ENCODE data around the gene LY6G6F. TPM values are rescaled to one million over a fixed set of nuclear protein-coding genes. Genes with fewer than 3 reads are reported as not detected.

LY6G6F gene
- total and polyA plus RNA-seq, 2 donors (not counting 1 experiment from before 2014, with no cell fraction given), result not detected

DNA sequence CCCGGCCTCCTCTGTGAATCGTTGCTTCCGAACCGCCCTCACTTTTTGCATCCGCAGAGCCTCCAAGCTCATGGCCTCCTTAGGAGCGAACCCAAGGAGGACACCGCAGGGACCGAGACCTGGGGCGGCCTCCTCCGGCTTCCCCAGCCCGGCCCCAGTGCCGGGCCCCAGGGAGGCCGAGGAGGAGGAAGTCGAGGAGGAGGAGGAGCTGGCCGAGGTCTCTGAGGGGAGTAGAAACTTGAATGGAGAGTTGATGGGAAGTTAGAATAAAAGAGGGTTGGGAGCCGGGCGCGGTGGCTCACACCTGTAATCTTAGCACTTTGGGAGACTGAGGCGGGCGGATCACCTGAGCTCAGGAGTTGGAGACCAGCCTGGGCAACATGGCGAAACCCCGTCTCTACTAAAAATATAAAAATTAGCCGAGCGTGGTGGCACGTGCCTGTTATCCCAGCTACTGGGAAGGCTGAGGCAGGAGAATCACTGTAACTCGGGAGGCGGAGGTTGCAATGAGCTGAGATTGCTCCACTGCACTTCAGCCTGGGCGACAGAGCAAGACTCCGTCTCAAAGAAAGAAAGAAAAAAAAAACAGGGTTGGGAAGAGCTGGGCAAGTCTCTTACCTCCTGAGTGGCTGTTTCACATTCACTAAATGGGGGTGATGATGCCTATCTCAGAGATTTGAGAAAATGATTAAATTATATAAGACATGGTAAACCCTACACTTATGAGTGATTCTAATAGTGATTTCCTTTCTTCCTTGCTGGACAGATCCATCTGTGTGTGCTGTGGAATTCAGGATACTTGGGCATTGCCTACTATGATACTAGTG is 33.9 kb downstream of the LY6G6F start:
- ATAC-seq (ENCODE audit: low read depth), result peak; percentile 3
- H3K9me3 ChIP-seq (ENCODE audit: control extremely low read depth in 1 of 3, control insufficient read depth in 2 of 3, insufficient read depth in 1 of 3, low read length in 2 of 3), result no peaks in the 10 kb centered on the region
- H3K27me3 Mint-ChIP-seq, result no peaks in the 10 kb centered on the region
- H3K9ac ChIP-seq (ENCODE audit: low read length), result peak overlapping the region; percentile 76
- peaks cover 0 to 4% of the 10 kb centered on the region in 2 experiments for H3K36me3 ChIP-seq (replicated peaks in 1 of 2; ENCODE audit: control extremely low read depth in 1 of 2, control insufficient read depth in 1 of 2, extremely low read depth in 1 of 2, insufficient read depth in 2 of 2, low read length in 1 of 2)
- no peaks in the 10 kb centered on the region for H3K27me3 ChIP-seq (replicated peaks in 1 of 4; ENCODE audit: control extremely low read depth in 1 of 4, control insufficient read depth in 3 of 4, insufficient read depth in 4 of 4, low read length in 3 of 4)
- H3K4me3 ChIP-seq (ENCODE audit: control extremely low read depth in 1 of 5, extremely low read depth in 1 of 5, insufficient read depth in 1 of 5, low read depth in 2 of 5, low read length in 4 of 5), result peak overlapping the region; percentile 71 to 90 (median 81)
- H2AFZ ChIP-seq (ENCODE audit: insufficient read depth, low read depth, low read length, poor library complexity, severe bottlenecking), result peak overlapping the region; percentile 90
- intact Hi-C loops (cut with micrococcal nuclease), result no loop called here
- H3K4me2 ChIP-seq (replicated peaks; ENCODE audit: low read depth, low read length, poor library complexity, severe bottlenecking), result peak overlapping the region; percentile 100
- TF ChIP-seq, protein P1, sequence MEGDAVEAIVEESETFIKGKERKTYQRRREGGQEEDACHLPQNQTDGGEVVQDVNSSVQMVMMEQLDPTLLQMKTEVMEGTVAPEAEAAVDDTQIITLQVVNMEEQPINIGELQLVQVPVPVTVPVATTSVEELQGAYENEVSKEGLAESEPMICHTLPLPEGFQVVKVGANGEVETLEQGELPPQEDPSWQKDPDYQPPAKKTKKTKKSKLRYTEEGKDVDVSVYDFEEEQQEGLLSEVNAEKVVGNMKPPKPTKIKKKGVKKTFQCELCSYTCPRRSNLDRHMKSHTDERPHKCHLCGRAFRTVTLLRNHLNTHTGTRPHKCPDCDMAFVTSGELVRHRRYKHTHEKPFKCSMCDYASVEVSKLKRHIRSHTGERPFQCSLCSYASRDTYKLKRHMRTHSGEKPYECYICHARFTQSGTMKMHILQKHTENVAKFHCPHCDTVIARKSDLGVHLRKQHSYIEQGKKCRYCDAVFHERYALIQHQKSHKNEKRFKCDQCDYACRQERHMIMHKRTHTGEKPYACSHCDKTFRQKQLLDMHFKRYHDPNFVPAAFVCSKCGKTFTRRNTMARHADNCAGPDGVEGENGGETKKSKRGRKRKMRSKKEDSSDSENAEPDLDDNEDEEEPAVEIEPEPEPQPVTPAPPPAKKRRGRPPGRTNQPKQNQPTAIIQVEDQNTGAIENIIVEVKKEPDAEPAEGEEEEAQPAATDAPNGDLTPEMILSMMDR (IDR thresholded peaks at IDR 0.05), result no peak
- no peak for TF ChIP-seq EZH2 (IDR thresholded peaks at IDR 0.05; ENCODE audit: borderline replicate concordance, insufficient read depth, low read depth, low read length, poor library complexity, severe bottlenecking)
- H3K27ac Mint-ChIP-seq, result peak overlapping the region; percentile 91
- peaks cover 33% of the 10 kb centered on the region for H3K79me2 ChIP-seq (ENCODE audit: control insufficient read depth, insufficient read depth, low read length)
- ChIA-PET POLR2A (interaction anchor here (0.6 to 2.9 kb wide), 9 partner anchors 10 to 1973 kb away, joined by 3 to 20 read pairs (median 4); partner anchors contain the start of genes ABHD16A, DDAH2, HSPA1A and HSPA1L), CTCF (interaction anchor here (1.0 to 7.8 kb wide), 12 partner anchors 11 to 190 kb away, joined by 3 to 90 read pairs (median 5); partner anchors contain the start of genes DDAH2, LSM2, LY6G5C and VWA7)
- H3K4me1 ChIP-seq (ENCODE audit: control insufficient read depth in 2 of 2, insufficient read depth in 2 of 2, low read length in 2 of 2), result peaks cover 39 to 42% of the 10 kb centered on the region in 2 donors
- 2% methylated on average over 26 of the region's 29 CpGs for WGBS (ENCODE audit: insufficient coverage)
- peak overlapping the region; percentile 97 for H3K4me3 Mint-ChIP-seq
- H4K20me1 ChIP-seq (ENCODE audit: control insufficient read depth, insufficient read depth, low read length, poor library complexity, severe bottlenecking), result no peaks in the 10 kb centered on the region
- H3K4me1 Mint-ChIP-seq, result peaks cover 54% of the 10 kb centered on the region
- H3K9me3 Mint-ChIP-seq (ENCODE audit: insufficient read depth), result no peaks in the 10 kb centered on the region
- H3K27ac ChIP-seq (ENCODE audit: low read length in 2 of 2), result peak overlapping the region; percentile 40 to 96
- DNase-seq, result no peak

DNA sequence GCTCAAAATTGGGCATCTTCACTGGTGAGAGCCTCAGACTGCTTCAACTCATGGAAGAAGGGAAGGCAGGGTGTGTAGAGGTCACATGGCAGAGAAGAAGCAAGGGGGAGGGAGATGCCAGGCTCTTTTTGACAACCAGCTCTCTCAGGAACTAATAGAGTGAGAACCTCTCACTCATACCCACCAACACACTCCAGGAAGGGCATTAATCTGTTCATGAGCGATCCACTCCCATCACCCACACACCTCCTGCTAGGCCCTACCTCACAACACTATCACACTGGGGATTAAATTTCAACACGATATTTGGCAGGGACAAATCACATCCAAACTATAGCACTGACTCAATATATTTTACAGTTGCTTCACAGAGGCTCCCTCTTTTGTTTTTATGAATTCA is 35.1 kb downstream of the LY6G6F start:
- DNase-seq (no peak), ATAC-seq (ENCODE audit: low read depth) (no peak)
- peaks cover 0 to 4% of the 10 kb centered on the region in 2 experiments for H3K36me3 ChIP-seq (replicated peaks in 1 of 2; ENCODE audit: control extremely low read depth in 1 of 2, control insufficient read depth in 1 of 2, extremely low read depth in 1 of 2, insufficient read depth in 2 of 2, low read length in 1 of 2)
- intact Hi-C loops (cut with micrococcal nuclease), result no loop called here
- H3K79me2 ChIP-seq (ENCODE audit: control insufficient read depth, insufficient read depth, low read length), result peaks cover 21% of the 10 kb centered on the region
- no peak overlapping the region for H3K9ac ChIP-seq (ENCODE audit: low read length)
- no peaks in the 10 kb centered on the region for H3K9me3 ChIP-seq (ENCODE audit: control extremely low read depth in 1 of 3, control insufficient read depth in 2 of 3, insufficient read depth in 1 of 3, low read length in 2 of 3)
- TF ChIP-seq, protein P1 (IDR thresholded peaks at IDR 0.05), result no peak
- TF ChIP-seq EZH2 (IDR thresholded peaks at IDR 0.05; ENCODE audit: borderline replicate concordance, insufficient read depth, low read depth, low read length, poor library complexity, severe bottlenecking), result no peak
- H3K27me3 ChIP-seq (replicated peaks in 1 of 4; ENCODE audit: control extremely low read depth in 1 of 4, control insufficient read depth in 3 of 4, insufficient read depth in 4 of 4, low read length in 3 of 4), result no peaks in the 10 kb centered on the region
- H3K4me3 ChIP-seq (ENCODE audit: control extremely low read depth in 1 of 5, extremely low read depth in 1 of 5, insufficient read depth in 1 of 5, low read depth in 2 of 5, low read length in 4 of 5), result no peak overlapping the region
- no peaks in the 10 kb centered on the region for H3K9me3 Mint-ChIP-seq (ENCODE audit: insufficient read depth)
- no peak overlapping the region for H3K27ac ChIP-seq (ENCODE audit: low read length in 2 of 2)
- no peak overlapping the region for H2AFZ ChIP-seq (ENCODE audit: insufficient read depth, low read depth, low read length, poor library complexity, severe bottlenecking)
- WGBS (ENCODE audit: insufficient coverage), result 100% methylated on average over 1 of the region's 2 CpGs
- ChIA-PET CTCF (interaction anchor here (1.0 to 7.8 kb wide), 5 partner anchors 13 to 48 kb away, joined by 4 to 90 read pairs (median 34); partner anchors contain the start of genes DDAH2 and VWA7), POLR2A (interaction anchor here (0.6 to 0.7 kb wide), 2 partner anchors 30 to 350 kb away, joined by 3 read pairs; no protein-coding TSS in a partner anchor)
- no peaks in the 10 kb centered on the region for H4K20me1 ChIP-seq (ENCODE audit: control insufficient read depth, insufficient read depth, low read length, poor library complexity, severe bottlenecking)
- no peak overlapping the region for H3K27ac Mint-ChIP-seq
- peak overlapping the region; percentile 97 for H3K4me3 Mint-ChIP-seq
- peaks cover 35% of the 10 kb centered on the region in 2 donors for H3K4me1 ChIP-seq (ENCODE audit: control insufficient read depth in 2 of 2, insufficient read depth in 2 of 2, low read length in 2 of 2)
- H3K4me1 Mint-ChIP-seq, result peaks cover 44% of the 10 kb centered on the region
- no peak overlapping the region for H3K4me2 ChIP-seq (replicated peaks; ENCODE audit: low read depth, low read length, poor library complexity, severe bottlenecking)
- H3K27me3 Mint-ChIP-seq, result no peaks in the 10 kb centered on the region
